GM21447 (cell line): ENCODE data around the gene ALOX5AP.
"Not testable (repeated sequence)": the region's sequence is repeated elsewhere in the genome, so short reads cannot be mapped to it uniquely, and the experiment has no call there.

Source experiments
- ATAC-seq: cut with Tn5 transposase; IDR thresholded peaks from one replicate; pipeline ENCODE4 v1.9.1; 2021; ENCODE audit not compliant: unreplicated experiment

Gene ALOX5AP

GRCh38 chr13:30737511-30738337, 2.4 kb downstream of the ALOX5AP start:
- no peak for ATAC-seq

GRCh38 chr13:30738526-30739236, 3.3 kb downstream of the ALOX5AP start:
- no peak for ATAC-seq

GRCh38 chr13:30739237-30739528, 3.8 kb downstream of the ALOX5AP start:
- ATAC-seq, result no peak

- ATAC-seq, result no peak
Observed at GRCh38 chr13:30739761-30740642, 4.7 kb downstream of the ALOX5AP start.

GRCh38 chr13:30742901-30743300, 7.6 kb downstream of the ALOX5AP start:
- no peak for ATAC-seq

- no peak for ATAC-seq
Observed at GRCh38 chr13:30743319-30744055, 8.1 kb downstream of the ALOX5AP start.

GRCh38 chr13:30744056-30744680, 8.8 kb downstream of the ALOX5AP start:
- ATAC-seq, result peak; percentile 95

- ATAC-seq, result no peak
Observed at GRCh38 chr13:30744681-30745077, 9.3 kb downstream of the ALOX5AP start.

GRCh38 chr13:30745906-30746686, 10.8 kb downstream of the ALOX5AP start:
- no peak for ATAC-seq

GRCh38 chr13:30746791-30747190, 11.4 kb downstream of the ALOX5AP start:
- ATAC-seq, result no peak

- ATAC-seq, result not testable (repeated sequence)
Observed at GRCh38 chr13:30747845-30748244, 12.5 kb downstream of the ALOX5AP start.

- no peak for ATAC-seq
Observed at GRCh38 chr13:30748717-30749116, 13.4 kb downstream of the ALOX5AP start.

GRCh38 chr13:30750036-30750435, 14.7 kb downstream of the ALOX5AP start:
- ATAC-seq, result no peak

GRCh38 chr13:30751183-30751933, 16.0 kb downstream of the ALOX5AP start:
- ATAC-seq, result no peak

- ATAC-seq, result no peak
Observed at GRCh38 chr13:30752201-30752797, 17.0 kb downstream of the ALOX5AP start.

- ATAC-seq, result no peak
Observed at GRCh38 chr13:30753030-30753616, 17.8 kb downstream of the ALOX5AP start.

GRCh38 chr13:30755678-30756077, 20.3 kb downstream of the ALOX5AP start:
- ATAC-seq, result no peak
